Endothelial cell of umbilical vein (primary cell): ENCODE data around the gene MRPL27. TPM values are rescaled to one million over a fixed set of nuclear protein-coding genes. Genes with fewer than 3 reads are reported as not detected.

ENCODE experiments used
- BruUV-seq: library from RNA; stranded (reverse); fragments of 400-500 nt; replicated peaks from 2 replicates; lab custom pipeline; 2021; lab: Mats Ljungman, UMichigan
- CTCF ChIA-PET: fragments of 300-600, 350-600 bp; sonication (Branson Sonifier 250); formaldehyde crosslinking; loops from one replicate; lab custom pipeline; 2021; ENCODE audit warnings: antibody characterized with exemption, inconsistent platforms; lab: Charles Lee
- POLR2A ChIA-PET: fragments of 300-600, 350-600 bp; sonication (Branson Sonifier 250); formaldehyde crosslinking; loops from one replicate; lab custom pipeline; 2021; ENCODE audit warnings: antibody characterized with exemption, inconsistent platforms; lab: Charles Lee
- DNase-seq: peaks from one replicate; pipeline ENCODE4 v3.0.0-alpha.2; 2011; ENCODE audit warnings: low read depth, low spot score
- FAIRE-seq: peaks from 2 replicates; lab custom pipeline; 2011; peaks lifted over from hg19 to GRCh38; lab: Jason Lieb, UNC
- H2AFZ ChIP-seq: 2 replicates; pipeline ENCODE4 v1.6.0; 2012; ENCODE audit warnings: low read depth, low read length, control low read depth, inconsistent platforms
- H3K27ac ChIP-seq: 2 replicates; pipeline ENCODE4 v1.5.1; 2011; ENCODE audit warnings: low read depth, mild to moderate bottlenecking, control low read depth, low read length, moderate library complexity; ENCODE audit not compliant: insufficient read depth
- H3K27me3 ChIP-seq, 2 experiments: 2 replicates each; pipeline versions ENCODE4 v1.6.0 to v1.6.1; 2011; ENCODE audit warnings: low read length in 2 of 2, mixed read lengths in 1 of 2; ENCODE audit not compliant: control insufficient read depth in 2 of 2, insufficient read depth in 2 of 2
- H3K36me3 ChIP-seq, 2 experiments: 2 replicates in 1 of 2; 3 replicates in 1 of 2; pipeline ENCODE4 v1.5.1; 2011; ENCODE audit warnings: low read length in 2 of 2, mild to moderate bottlenecking in 1 of 2, moderate library complexity in 1 of 2; ENCODE audit not compliant: control insufficient read depth in 2 of 2, insufficient read depth in 2 of 2; ENCODE audit errors: extremely low read depth in 1 of 2
- H3K4me1 ChIP-seq: 3 replicates; pipeline ENCODE4 v1.5.1; 2011; ENCODE audit warnings: mild to moderate bottlenecking, low read length; ENCODE audit not compliant: control insufficient read depth, insufficient read depth; ENCODE audit errors: extremely low read depth
- H3K4me2 ChIP-seq: 2 replicates; pipeline ENCODE4 v1.6.1; 2011; ENCODE audit warnings: low read length, control low read depth, mixed read lengths; ENCODE audit not compliant: insufficient read depth
- H3K4me3 ChIP-seq, 3 experiments: fragments of 200-600 bp in 1 of 3; sonication (generic), shearing (Covaris generic) in 1 of 3; replicated peaks in 1 of 3; 2 replicates each; pipeline ENCODE4 v1.5.1; 2011 to 2016; ENCODE audit warnings: control low read depth in 3 of 3, low read length in 3 of 3, mild to moderate bottlenecking in 2 of 3, inconsistent platforms in 1 of 3, low read depth in 1 of 3, moderate library complexity in 1 of 3; ENCODE audit not compliant: insufficient read depth in 1 of 3
- H3K79me2 ChIP-seq: 2 replicates; pipeline ENCODE4 v1.6.0; 2012; ENCODE audit warnings: low read length, inconsistent platforms; ENCODE audit not compliant: control insufficient read depth, insufficient read depth
- H3K9ac ChIP-seq: replicated peaks from 2 replicates; pipeline ENCODE3; 2011; ENCODE audit warnings: low read length, control low read depth; ENCODE audit not compliant: insufficient read depth; ENCODE audit errors: extremely low read depth
- H3K9me1 ChIP-seq: replicated peaks from 3 replicates; pipeline ENCODE4 v1.6.0; 2011; ENCODE audit warnings: mild to moderate bottlenecking, low read length; ENCODE audit not compliant: control insufficient read depth, insufficient read depth; ENCODE audit errors: extremely low read depth
- H3K9me3 ChIP-seq: replicated peaks from 2 replicates; pipeline ENCODE4 v1.5.1; 2012; ENCODE audit warnings: low read length, inconsistent platforms; ENCODE audit not compliant: control insufficient read depth, insufficient read depth
- H4K20me1 ChIP-seq: replicated peaks from 2 replicates; pipeline ENCODE3; 2011; ENCODE audit warnings: mild to moderate bottlenecking, low read length; ENCODE audit not compliant: control insufficient read depth, insufficient read depth; ENCODE audit errors: extremely low read depth
- CTCF ChIP-seq, 2 donors: IDR thresholded peaks; 1 replicate in 1 of 2; 2 replicates in 1 of 2; pipeline ENCODE4 v1.5.1; 2011; ENCODE audit warnings: low read length in 2 of 2, mild to moderate bottlenecking in 2 of 2, moderate library complexity in 2 of 2, control low read depth in 1 of 2, inconsistent platforms in 1 of 2, low read depth in 1 of 2; ENCODE audit not compliant: insufficient read depth in 1 of 2; ENCODE audit errors: extremely low read depth in 1 of 2
- EZH2 ChIP-seq: IDR thresholded peaks from 2 replicates; pipeline ENCODE4 v1.6.1; 2012; ENCODE audit warnings: borderline replicate concordance, low read depth, mild to moderate bottlenecking, moderate library complexity, low read length, inconsistent platforms; ENCODE audit not compliant: severe bottlenecking
- FOS ChIP-seq: IDR thresholded peaks from 2 replicates; pipeline ENCODE4 v1.6.1; 2011; ENCODE audit warnings: mild to moderate bottlenecking, low read length, moderate library complexity, borderline replicate concordance; ENCODE audit not compliant: insufficient read depth
- GATA2 ChIP-seq: IDR thresholded peaks from 2 replicates; pipeline ENCODE4 v1.7.0; 2011; ENCODE audit warnings: low read depth, mild to moderate bottlenecking, moderate library complexity, mixed read lengths, low read length; ENCODE audit not compliant: insufficient read length, insufficient read depth
- JUN ChIP-seq: IDR thresholded peaks from 2 replicates; pipeline ENCODE4 v1.6.1; 2011; ENCODE audit warnings: borderline replicate concordance, low read depth; ENCODE audit not compliant: insufficient read length, insufficient read depth
- MYC ChIP-seq: IDR thresholded peaks from one replicate; pipeline ENCODE4 v1.6.1; 2011; ENCODE audit warnings: mild to moderate bottlenecking, low read depth, low read length
- POLR2A ChIP-seq: IDR thresholded peaks from 2 replicates; pipeline ENCODE4 v1.6.1; 2012; ENCODE audit warnings: low read depth, mild to moderate bottlenecking, control low read depth, low read length
- POLR2AphosphoS5 ChIP-seq: IDR thresholded peaks from 2 replicates; pipeline ENCODE4 v1.6.1; 2012; ENCODE audit warnings: low read depth, mild to moderate bottlenecking, control low read depth, low read length, moderate library complexity; ENCODE audit not compliant: insufficient read depth
- dilution Hi-C: fragments of 300-500 bp; cut with MboI; formaldehyde crosslinking; loops from one replicate; pipeline ENCODE4 v1.15.0; 2019; ENCODE audit warnings: low sequenced_read_pairs; ENCODE audit not compliant: extremely low pct_ligation_motif_present
- intact Hi-C: fragments of 100-400 bp; cut with micrococcal nuclease; formaldehyde crosslinking; loops from one replicate; pipeline ENCODE4 v1.10.0; 2022
- polyA plus RNA-seq, 4 experiments: library from polyadenylated mRNA; depleted of rRNA in 3 of 4; stranded (reverse) in 3 of 4; unstranded in 1 of 4; fragments of >200 nt; gene quantifications; 2 replicates each; pipeline versions ENCODE4 v1.2.1 to v1.2.3, GENCODE V29; 2011 to 2012; ENCODE audit warnings: missing spikeins in 1 of 4
- total RNA-seq: library from RNA; stranded (reverse); gene quantifications from 2 replicates; pipeline ENCODE4 v1.2.3, GENCODE V29; 2021
- TF ChIP-seq, protein P1 (sequence below): IDR thresholded peaks from 2 replicates; pipeline ENCODE4 v1.6.1; 2011; ENCODE audit not compliant: insufficient read depth, insufficient read length

MRPL27 gene
- total and polyA plus RNA-seq, 2 donors (not counting 3 experiments of a cell fraction or from before 2014, with no cell fraction given), result 76.2 to 158 TPM

GRCh38 chr17:50394711-50395110 lies 21.7 kb upstream of the MRPL27 start:
- BruUV-seq, result no TSS peak
- Histone ChIP-seq H4K20me1 (peaks cover 3% of the 10 kb centered on the region), H3K79me2 (peaks cover 56% of the 10 kb centered on the region), H3K27me3 (no peaks in the 10 kb centered on the region), H3K4me2 (peak overlapping the region; percentile 96), H3K9me3 (no peaks in the 10 kb centered on the region), H3K4me1 (peaks cover 21% of the 10 kb centered on the region), H2AFZ (no peak overlapping the region), H3K36me3 (peaks cover 37 to 48% of the 10 kb centered on the region in 2 experiments), H3K9ac (no peak overlapping the region), H3K27ac (no peak overlapping the region), H3K4me3 (no peak overlapping the region), H3K9me1 (no peaks in the 10 kb centered on the region)
- dilution Hi-C loops, result no loop called here
- ChIA-PET CTCF (no interaction called here), POLR2A (interaction anchor here (0.5 kb wide), 1 partner anchor 10 kb away, joined by 3 read pairs; no protein-coding TSS in a partner anchor)
- intact Hi-C loops, result no loop called here
- FAIRE-seq (peak; percentile 35), DNase-seq (no peak)
- TF ChIP-seq CTCF (IDR thresholded peaks at IDR 0.05; ENCODE audit: extremely low read depth in 1 of 2, insufficient read depth in 1 of 2, low read depth in 1 of 2, low read length in 2 of 2), result no peak
- TF ChIP-seq EZH2, result no peak
- no peak for TF ChIP-seq POLR2AphosphoS5
- TF ChIP-seq FOS, result no peak
- no peak for TF ChIP-seq GATA2
- TF ChIP-seq MYC, result no peak
- TF ChIP-seq, protein P1, sequence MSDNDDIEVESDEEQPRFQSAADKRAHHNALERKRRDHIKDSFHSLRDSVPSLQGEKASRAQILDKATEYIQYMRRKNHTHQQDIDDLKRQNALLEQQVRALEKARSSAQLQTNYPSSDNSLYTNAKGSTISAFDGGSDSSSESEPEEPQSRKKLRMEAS, result no peak
- no peak for TF ChIP-seq JUN
- no peak for TF ChIP-seq POLR2A
